Transverse colon (tissue), 4 donors: ENCODE data around the gene APC2.

Experiments
- CTCF ChIP-seq, 5 experiments: fragments of 200-600 bp in 3 of 5; fragments of 450-650 bp in 2 of 5; sonication (generic) in 3 of 5; IDR thresholded peaks; 1 replicate in 2 of 5; 2 replicates in 3 of 5; pipeline ENCODE4 v1.5.1; 2016 to 2017; ENCODE audit warnings: antibody characterized with exemption in 5 of 5, inconsistent platforms in 3 of 5, mild to moderate bottlenecking in 2 of 5, moderate library complexity in 1 of 5
- POLR2AphosphoS5 ChIP-seq, 3 donors: sonication (generic); formaldehyde crosslinking; IDR thresholded peaks; one replicate each; pipeline ENCODE4 v1.6.1; 2016; ENCODE audit warnings: antibody characterized with exemption in 3 of 3

GRCh38 chr19:1486720-1487575 is 37.0 kb downstream of the APC2 start:
- TF ChIP-seq CTCF (IDR thresholded peaks at IDR 0.05) = no peak
- TF ChIP-seq POLR2AphosphoS5 (IDR thresholded peaks at IDR 0.05) = no peak
